Measurements from ENCODE around the gene RABGAP1.

GRCh38 chr9:122940749-122941581 lies at the start of gene RABGAP1:
- TF ChIP-seq BHLHE40 (IDR thresholded peaks at IDR 0.05; ENCODE audit: borderline replicate concordance) = no peak
- no peak for TF ChIP-seq NFRKB (IDR thresholded peaks at IDR 0.05)
- TF ChIP-seq FOXK2 (IDR thresholded peaks at IDR 0.05) = no peak
- TF ChIP-seq SP1 (IDR thresholded peaks at IDR 0.05) = no peak
- TF ChIP-seq FOXM1 (IDR thresholded peaks at IDR 0.05; ENCODE audit: borderline replicate concordance) = no peak
